Activated T-helper 9 cell treated with anti-CD3 and anti-CD28 coated beads, Interleukin-2, amount 50 U/mL, for 16 hours (primary cell): ENCODE data around the gene MCCC2.
A peak's percentile ranks its signal among the peaks of the same experiment; 100 is the strongest.
"Not testable (repeated sequence)": the region's sequence is repeated elsewhere in the genome, so short reads cannot be mapped to it uniquely, and the experiment has no call there.

Experiments used
- DNase-seq: peaks from one replicate; pipeline ENCODE4 v3.0.0-alpha.2; 2020; ENCODE audit warnings: low read depth

Gene MCCC2

GRCh38 chr5:71597001-71597400 is 9.9 kb downstream of the MCCC2 start:
- DNase-seq = no peak

GRCh38 chr5:71600783-71601182 is 13.6 kb downstream of the MCCC2 start:
- no peak for DNase-seq

GRCh38 chr5:71601222-71602026 is 14.3 kb downstream of the MCCC2 start:
- DNase-seq = peak; percentile 54

GRCh38 chr5:71609916-71610315 is 22.8 kb downstream of the MCCC2 start:
- DNase-seq = not testable (repeated sequence)

DNA sequence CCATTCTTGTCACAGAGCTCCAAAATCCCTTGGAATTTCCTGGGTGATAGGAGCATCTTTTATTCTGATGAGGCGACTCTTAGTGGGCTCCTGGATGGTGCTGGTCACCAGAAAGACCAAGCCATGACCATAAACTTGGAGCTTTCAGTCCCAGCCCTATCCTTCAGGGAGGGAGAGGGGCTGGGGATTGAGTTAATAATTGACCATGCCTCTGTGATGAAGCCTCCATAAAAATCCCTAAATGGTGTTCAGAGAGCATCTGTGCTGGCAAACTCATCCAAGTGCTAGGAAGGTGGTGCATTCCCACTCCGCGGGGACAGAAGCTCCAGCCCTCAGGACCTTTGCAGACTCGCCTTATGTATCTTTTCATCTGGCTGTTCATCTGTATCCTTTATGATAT is 28.7 kb downstream of the MCCC2 start:
- no peak for DNase-seq

- DNase-seq = no peak
Observed at GRCh38 chr5:71620630-71621029, 33.5 kb downstream of the MCCC2 start.

DNA sequence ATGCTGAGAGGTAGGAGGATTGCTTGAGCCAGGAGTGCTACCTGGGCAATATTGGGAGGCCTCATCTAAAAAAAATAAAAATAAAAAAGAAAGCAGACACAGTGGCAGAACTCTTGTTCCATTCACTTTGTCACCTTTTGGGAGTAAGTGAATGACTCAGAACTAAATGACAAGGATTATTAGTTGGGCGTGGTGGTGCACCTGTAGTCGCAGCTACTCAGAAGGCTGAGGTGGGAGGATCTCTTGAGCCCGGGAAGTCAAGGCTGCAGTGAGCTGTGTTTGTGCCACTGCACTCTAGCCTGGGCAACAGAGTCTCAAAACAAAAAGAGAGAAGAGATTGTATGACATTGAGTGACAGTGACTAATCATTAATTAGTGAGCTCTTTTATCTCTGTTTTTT is 34.1 kb downstream of the MCCC2 start:
- DNase-seq = no peak

DNA sequence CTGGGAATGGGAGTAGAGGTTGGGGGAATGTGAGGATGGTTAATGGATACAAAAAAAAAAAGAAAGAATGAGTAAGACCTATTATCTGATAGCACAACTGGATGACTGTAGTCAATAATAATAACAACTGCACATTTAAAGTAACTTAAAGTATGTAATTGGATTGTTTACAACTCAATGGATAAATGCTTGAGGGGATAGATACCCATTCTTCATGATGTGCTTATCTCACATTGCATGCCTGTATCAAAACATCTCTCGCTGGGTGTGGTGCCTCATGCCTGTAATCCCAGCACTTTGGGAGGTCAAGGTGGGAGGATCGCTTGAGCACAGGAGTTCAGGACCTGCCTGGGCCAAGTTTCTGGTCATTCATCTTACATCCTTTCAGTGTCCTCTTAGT is 34.6 kb downstream of the MCCC2 start:
- no peak for DNase-seq

DNA sequence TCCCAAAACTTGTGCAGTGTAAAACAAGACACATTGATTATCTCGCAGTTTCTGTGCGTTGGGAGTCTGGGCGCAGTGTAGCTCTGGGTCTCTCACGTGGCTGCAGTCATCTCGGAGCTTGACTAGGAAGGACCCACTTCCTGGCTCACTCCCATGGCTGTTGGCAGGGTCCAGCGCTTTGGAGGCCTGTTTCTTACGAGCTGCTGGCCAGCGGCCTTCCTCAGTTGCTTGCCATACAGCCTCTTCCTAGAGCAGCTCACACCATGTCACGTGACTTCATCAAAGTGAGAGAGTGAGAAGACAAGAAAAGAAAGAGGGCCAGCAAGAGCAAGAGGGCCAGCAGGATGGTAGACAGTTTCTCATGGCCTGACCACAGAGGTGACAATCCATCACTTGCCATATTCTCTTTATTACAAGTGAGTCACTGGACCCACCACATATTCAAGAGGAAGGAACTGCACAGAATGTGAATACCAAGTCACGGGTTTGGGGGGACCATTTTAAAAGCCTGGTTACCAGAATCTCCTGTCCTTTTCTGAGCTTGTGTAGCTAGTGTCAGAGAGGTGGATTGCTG is 36.2 kb downstream of the MCCC2 start:
- DNase-seq = no peak

DNA sequence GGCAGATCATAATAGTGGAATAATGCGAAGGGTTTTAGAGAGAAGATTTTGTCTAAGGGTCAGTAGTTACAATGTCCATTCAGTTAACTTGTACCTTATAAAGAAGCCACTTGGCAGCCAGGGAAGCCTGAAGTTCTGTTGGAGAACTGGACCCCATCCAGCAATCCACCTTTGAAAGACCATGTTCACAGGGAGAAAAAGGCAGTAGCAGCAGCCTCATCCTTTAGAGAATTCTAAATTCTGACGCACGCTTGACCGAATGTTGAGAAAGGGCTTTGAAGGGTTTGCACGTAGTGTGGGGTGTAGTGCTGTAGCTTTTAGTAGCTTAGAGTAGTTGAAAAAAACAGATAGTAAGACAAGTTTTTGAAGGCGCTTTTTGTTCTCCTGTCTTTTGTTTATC is 42.8 kb downstream of the MCCC2 start:
- no peak for DNase-seq

DNA sequence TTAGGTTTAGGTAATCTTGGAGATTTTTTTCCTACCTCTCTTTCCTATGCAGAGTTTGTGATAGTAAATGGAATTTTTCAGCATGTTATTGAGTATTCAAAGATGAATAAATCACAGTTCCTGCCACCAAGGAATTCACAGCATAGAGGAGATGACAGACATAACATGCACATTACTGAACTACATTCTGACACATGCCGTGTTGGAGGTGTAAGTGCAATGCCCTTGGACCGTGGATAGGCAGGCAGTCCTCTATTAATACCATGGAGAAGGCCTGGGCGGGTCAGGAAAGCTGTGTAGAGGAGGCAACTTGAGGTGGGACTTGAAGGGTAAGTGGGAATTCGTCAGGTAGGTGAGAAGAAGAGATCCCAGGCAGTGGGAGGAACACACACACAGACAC is 43.9 kb downstream of the MCCC2 start:
- no peak for DNase-seq

- DNase-seq = no peak
Observed at GRCh38 chr5:71632168-71632567, 45.0 kb downstream of the MCCC2 start.

DNA sequence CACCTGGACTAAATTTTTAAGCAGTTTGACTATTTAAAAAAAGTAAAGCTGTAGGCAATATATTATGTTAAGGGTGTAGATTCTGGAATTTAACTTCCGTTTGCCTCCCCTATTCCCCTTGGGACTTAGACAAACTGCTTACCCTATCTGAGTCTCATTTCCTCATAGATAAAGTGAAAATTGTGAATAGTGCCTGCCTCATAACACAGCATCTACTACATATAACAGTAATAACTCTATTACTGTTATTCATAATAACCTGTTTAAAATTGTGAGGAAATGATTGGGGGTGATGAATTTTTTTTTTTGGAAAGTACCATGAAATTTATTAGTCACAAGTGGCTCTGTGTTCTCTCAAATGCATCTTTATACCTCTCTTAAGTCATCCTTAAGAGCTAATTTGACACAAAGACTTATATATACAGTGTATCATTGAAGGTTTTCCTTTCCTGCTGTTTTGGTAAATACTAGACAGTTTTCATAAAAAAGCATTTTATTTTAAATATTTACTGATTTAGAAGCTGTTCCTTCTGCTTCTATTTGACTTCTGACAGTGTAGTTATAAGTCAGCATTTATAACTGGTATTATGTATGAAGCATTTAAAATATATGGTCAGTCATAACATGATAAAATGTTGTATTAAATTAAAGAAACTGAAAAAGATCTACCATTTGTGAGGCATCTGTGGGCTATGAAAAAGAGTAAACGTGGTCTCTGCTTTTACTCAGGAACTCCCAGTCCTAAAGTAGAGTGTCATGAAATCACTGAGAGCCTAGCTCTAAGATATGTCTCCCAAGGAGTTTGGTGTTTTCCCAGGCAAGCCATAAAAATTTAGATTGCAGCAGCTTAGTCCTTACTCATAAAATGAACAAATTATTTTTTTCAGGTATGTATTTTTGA is 46.4 kb downstream of the MCCC2 start:
- DNase-seq = no peak

- no peak for DNase-seq
Observed at GRCh38 chr5:71637133-71637532, 50.0 kb downstream of the MCCC2 start.

DNA sequence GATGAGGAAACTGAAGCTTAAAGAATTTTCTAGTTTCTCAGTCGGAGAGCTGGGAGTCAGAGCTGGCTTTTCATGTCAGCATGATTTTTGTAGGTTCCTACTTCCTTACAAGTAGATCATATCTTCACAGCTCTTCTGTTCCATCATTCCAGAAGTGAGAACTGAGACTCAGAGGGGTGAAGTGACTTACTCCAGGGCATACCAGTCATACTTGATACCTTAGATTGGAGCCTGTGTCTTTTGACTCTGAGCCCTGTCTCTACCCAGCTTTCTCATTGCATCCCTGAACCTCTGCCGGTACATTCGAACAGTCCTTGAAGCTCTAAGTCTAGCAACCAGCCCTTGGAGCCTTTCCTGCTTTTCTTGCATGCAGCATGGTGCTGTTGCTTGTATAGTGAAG is 53.3 kb downstream of the MCCC2 start:
- DNase-seq = no peak

DNA sequence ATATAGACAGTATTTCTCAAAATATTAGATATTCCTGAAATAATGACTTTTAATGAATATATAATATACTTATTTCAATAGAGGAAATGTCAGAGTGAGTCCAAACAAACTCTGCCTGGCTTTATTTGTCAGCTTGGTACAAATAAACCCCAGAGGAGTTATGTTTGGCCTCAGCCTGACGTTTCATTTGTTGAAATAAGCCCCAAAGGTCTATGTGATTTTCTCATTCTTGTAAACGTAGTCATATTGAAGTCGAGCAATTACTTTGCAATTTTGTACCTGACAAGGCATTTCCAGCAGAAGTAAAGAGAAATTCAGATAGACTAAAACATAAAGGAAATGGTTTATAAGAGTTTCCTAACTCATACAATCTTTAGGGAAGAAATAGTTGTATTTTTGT is 57.9 kb downstream of the MCCC2 start:
- no peak for DNase-seq

DNA sequence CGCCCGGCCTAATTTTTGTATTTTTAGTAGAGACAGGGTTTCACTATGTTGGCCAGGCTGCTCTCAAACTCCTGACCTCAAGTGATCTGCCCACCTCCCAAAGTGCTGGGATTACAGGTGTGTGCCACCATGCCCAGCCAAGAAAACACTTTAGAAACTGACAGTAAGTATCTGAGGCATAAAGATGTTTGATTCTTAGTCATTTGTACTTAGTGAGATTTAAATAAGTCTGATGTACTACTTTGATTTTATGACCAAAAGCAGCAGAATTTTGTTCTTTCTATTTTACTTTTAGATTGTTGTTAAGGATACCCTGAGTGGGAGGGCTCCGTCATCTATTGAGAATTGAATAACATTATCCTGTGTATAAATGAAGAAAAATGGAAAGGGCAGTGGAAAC is 63.8 kb downstream of the MCCC2 start:
- DNase-seq = not testable (repeated sequence)

- DNase-seq = no peak
Observed at GRCh38 chr5:71651579-71651978, 64.4 kb downstream of the MCCC2 start.

GRCh38 chr5:71652349-71652748 is 65.2 kb downstream of the MCCC2 start:
- DNase-seq = no peak

DNA sequence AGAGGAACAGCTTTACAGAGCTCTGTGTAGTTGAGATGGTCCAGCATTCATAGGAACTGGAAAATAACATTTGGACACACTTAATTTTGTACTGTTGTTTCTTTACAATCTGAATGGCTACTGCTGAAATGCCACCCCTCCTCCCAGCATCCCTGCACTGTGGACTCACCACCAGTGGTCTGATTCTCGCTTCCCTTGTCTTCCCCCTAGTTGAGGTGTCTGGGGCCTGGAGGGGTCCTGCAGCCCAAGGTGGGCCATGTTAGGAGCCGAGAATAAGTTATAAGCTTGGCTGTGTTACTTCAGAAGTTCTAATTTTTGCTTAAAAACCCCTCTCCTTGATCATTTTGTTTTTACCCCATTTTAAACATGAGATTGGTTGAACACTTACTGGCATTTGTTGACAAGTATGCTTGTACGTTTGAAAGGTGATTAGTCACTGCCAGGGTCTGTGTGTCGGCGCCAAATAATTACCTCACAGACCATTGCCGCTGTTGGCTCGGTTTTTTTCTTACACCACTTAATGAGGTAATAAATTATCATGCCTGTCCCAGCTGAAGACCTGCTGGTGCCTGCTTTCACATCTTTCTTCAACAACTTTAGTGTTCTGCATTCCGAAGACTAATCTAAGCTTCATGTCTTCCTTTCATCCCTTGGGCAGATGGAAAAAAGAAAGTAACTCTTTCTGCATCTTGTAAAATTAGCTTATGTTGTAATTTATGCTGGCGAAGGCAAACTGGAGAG is 65.8 kb downstream of the MCCC2 start:
- DNase-seq = no peak

GRCh38 chr5:71658916-71659662 is 71.9 kb downstream of the MCCC2 start:
- no peak for DNase-seq
